ENCODE data around the gene ARHGAP6. TPM values are rescaled to one million over a fixed set of nuclear protein-coding genes. Genes with fewer than 3 reads are reported as not detected.

Gene ARHGAP6
- total and polyA plus RNA-seq, 9 of the 15 experiments (the other 6 are each of a cell fraction or from before 2014, with no cell fraction given) = 12.5 to 63.6 (median 41.8) TPM

DNA sequence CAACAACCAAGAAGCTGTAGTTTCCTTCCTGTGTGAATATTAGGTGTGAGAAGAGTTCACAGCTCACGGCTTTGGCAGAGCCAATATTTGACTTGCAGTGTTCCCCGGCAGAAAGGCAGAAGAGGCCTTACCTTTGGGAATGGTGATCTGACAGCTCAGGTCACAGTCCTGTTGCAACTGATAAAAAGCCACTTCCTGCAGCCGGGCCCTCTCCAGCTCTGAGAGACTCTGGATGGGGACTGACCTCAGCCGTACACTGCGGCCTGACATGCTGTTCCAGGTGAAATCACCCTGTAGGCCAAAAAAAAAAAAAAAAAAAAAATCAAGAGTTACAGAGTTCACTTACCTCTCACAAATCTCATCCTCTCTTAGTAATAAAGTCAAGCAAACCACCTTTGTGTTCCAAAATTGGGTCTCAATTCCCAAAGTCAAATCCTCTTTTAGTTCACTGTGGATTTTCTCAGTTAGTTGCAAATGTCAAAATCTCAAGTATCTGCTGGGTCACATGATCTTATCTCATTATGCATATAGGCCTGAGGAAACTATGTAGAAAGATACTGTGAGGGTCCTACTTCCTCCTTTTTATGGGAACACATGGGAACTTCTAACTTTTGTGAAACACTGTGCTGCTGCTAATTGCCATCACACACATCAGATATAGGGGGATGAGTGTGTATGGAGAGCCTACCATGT is 411.2 kb downstream of the ARHGAP6 start (continued):
- peak; percentile 80 for TF ChIP-seq EP300 (IDR thresholded peaks at IDR 0.05; ENCODE audit: low read length)
- TF ChIP-seq, protein P1, sequence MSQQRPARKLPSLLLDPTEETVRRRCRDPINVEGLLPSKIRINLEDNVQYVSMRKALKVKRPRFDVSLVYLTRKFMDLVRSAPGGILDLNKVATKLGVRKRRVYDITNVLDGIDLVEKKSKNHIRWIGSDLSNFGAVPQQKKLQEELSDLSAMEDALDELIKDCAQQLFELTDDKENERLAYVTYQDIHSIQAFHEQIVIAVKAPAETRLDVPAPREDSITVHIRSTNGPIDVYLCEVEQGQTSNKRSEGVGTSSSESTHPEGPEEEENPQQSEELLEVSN (IDR thresholded peaks at IDR 0.05; ENCODE audit: borderline replicate concordance in 1 of 2, extremely low read depth in 1 of 2, insufficient read depth in 1 of 2, insufficient read length in 1 of 2, low read depth in 1 of 2, low read length in 1 of 2, poor library complexity in 1 of 2, severe bottlenecking in 1 of 2) = no peak
- no peak for TF ChIP-seq MCM7 (IDR thresholded peaks at IDR 0.05)
- TF ChIP-seq, protein P2, sequence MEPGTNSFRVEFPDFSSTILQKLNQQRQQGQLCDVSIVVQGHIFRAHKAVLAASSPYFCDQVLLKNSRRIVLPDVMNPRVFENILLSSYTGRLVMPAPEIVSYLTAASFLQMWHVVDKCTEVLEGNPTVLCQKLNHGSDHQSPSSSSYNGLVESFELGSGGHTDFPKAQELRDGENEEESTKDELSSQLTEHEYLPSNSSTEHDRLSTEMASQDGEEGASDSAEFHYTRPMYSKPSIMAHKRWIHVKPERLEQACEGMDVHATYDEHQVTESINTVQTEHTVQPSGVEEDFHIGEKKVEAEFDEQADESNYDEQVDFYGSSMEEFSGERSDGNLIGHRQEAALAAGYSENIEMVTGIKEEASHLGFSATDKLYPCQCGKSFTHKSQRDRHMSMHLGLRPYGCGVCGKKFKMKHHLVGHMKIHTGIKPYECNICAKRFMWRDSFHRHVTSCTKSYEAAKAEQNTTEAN (CRISPR knock-in tag; IDR thresholded peaks at IDR 0.05) = no peak
- TF ChIP-seq HDAC2 (IDR thresholded peaks at IDR 0.05) = 0 out of 2 replicates have a peak, but pooled peaks have one; percentile 33
- no peak for TF ChIP-seq GTF2F1 (IDR thresholded peaks at IDR 0.05; ENCODE audit: low read depth, low read length)
- TF ChIP-seq, protein P3, sequence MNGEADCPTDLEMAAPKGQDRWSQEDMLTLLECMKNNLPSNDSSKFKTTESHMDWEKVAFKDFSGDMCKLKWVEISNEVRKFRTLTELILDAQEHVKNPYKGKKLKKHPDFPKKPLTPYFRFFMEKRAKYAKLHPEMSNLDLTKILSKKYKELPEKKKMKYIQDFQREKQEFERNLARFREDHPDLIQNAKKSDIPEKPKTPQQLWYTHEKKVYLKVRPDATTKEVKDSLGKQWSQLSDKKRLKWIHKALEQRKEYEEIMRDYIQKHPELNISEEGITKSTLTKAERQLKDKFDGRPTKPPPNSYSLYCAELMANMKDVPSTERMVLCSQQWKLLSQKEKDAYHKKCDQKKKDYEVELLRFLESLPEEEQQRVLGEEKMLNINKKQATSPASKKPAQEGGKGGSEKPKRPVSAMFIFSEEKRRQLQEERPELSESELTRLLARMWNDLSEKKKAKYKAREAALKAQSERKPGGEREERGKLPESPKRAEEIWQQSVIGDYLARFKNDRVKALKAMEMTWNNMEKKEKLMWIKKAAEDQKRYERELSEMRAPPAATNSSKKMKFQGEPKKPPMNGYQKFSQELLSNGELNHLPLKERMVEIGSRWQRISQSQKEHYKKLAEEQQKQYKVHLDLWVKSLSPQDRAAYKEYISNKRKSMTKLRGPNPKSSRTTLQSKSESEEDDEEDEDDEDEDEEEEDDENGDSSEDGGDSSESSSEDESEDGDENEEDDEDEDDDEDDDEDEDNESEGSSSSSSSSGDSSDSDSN (IDR thresholded peaks at IDR 0.05; ENCODE audit: borderline replicate concordance in 1 of 2, low read depth in 2 of 2, low read length in 2 of 2) = 0 out of 4 replicates have a peak, but pooled peaks of 1 of the 2 experiments have one; percentile 43
- peak; percentile 6; the same call in 1 of the 2 replicates for TF ChIP-seq CREM (IDR thresholded peaks at IDR 0.05; ENCODE audit: low read depth)
- peak; percentile 49; the same call in 1 of the 2 replicates for TF ChIP-seq ZFX (CRISPR knock-in tag; IDR thresholded peaks at IDR 0.05)
- TF ChIP-seq, protein P4, sequence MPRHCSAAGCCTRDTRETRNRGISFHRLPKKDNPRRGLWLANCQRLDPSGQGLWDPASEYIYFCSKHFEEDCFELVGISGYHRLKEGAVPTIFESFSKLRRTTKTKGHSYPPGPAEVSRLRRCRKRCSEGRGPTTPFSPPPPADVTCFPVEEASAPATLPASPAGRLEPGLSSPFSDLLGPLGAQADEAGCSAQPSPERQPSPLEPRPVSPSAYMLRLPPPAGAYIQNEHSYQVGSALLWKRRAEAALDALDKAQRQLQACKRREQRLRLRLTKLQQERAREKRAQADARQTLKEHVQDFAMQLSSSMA (CRISPR knock-in tag; IDR thresholded peaks at IDR 0.05) = no peak
- peak; percentile 66 for TF ChIP-seq TEAD4 (IDR thresholded peaks at IDR 0.05; ENCODE audit: low read length)
- no peak for TF ChIP-seq TEAD4 (CRISPR knock-in tag; IDR thresholded peaks at IDR 0.05; ENCODE audit: borderline replicate concordance)
- TF ChIP-seq MYNN (IDR thresholded peaks at IDR 0.05) = peak; percentile 36; the same call in 1 of the 2 replicates
- TF ChIP-seq MYNN (CRISPR knock-in tag; IDR thresholded peaks at IDR 0.05) = no peak
- peak; percentile 79 for TF ChIP-seq TCF3 (CRISPR knock-in tag; IDR thresholded peaks at IDR 0.05)
- no peak for TF ChIP-seq POLR3A (IDR thresholded peaks at IDR 0.05; ENCODE audit: borderline replicate concordance, extremely low read depth, insufficient read depth, insufficient read length)
- TF ChIP-seq MYC (IDR thresholded peaks at IDR 0.05; ENCODE audit: low read depth, low read length) = peak; percentile 62
- TF ChIP-seq MYC (CRISPR knock-in tag; IDR thresholded peaks at IDR 0.05; ENCODE audit: borderline replicate concordance, low read depth) = no peak
- TF ChIP-seq L3MBTL2 (IDR thresholded peaks at IDR 0.05) = peak; percentile 47; the same call in 1 of the 2 replicates
- TF ChIP-seq MECOM (CRISPR knock-in tag; IDR thresholded peaks at IDR 0.05) = peak; percentile 52; the same call in 1 of the 2 replicates
- peak; percentile 78 for TF ChIP-seq RAD51 (IDR thresholded peaks at IDR 0.05; ENCODE audit: borderline replicate concordance, low read depth)
- peak; percentile 77 for TF ChIP-seq CBFA2T3 (IDR thresholded peaks at IDR 0.05)
